Measurements from ENCODE around the gene RIN1.
"Not testable (repeated sequence)": the region's sequence is repeated elsewhere in the genome, so short reads cannot be mapped to it uniquely, and the experiment has no call there.

RIN1 gene

DNA sequence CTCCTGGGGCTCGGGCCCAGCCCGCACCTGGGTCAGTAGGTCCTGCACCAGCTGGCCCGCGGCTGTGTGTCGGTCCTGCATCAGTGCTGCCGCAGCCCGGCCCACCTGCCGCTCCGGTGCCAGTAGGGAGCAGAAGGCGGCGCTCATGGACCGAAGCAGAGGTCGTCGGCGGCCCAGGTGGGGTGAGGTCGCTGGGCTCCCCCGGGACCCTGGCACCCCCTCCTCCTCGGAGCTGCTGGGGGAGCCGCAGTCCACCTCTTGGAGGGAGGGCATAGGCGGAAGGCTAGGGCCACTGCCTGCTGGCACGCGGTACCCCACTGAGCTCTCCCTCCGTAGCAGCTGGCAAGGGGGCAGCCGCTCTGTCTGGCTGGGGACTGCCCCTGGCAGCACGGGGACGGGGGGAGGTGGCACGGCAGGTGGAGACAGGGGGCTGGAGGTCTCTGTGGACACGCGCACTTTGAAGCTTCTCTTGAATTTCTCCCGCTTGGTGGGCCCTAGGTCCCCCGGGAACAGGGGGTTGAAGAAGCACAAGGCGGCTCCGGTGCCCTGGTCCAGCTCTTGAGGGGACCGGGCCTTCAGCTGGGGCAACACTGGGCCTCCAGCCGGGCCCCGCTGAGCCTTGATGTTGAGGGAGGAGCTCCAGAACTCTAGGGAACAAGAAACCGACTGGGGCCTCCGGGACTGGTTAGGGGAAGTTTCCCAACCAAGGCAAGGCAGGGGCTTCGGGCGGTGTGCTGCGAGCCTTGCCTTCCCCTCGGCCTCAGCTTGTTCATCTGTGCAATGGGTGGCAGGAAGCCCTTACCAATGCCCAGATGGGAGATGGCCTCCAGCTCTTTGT, 1.4 kb downstream of the RIN1 start:
- peak; percentile 56 to 76 (median 68) for DNase-seq

DNA sequence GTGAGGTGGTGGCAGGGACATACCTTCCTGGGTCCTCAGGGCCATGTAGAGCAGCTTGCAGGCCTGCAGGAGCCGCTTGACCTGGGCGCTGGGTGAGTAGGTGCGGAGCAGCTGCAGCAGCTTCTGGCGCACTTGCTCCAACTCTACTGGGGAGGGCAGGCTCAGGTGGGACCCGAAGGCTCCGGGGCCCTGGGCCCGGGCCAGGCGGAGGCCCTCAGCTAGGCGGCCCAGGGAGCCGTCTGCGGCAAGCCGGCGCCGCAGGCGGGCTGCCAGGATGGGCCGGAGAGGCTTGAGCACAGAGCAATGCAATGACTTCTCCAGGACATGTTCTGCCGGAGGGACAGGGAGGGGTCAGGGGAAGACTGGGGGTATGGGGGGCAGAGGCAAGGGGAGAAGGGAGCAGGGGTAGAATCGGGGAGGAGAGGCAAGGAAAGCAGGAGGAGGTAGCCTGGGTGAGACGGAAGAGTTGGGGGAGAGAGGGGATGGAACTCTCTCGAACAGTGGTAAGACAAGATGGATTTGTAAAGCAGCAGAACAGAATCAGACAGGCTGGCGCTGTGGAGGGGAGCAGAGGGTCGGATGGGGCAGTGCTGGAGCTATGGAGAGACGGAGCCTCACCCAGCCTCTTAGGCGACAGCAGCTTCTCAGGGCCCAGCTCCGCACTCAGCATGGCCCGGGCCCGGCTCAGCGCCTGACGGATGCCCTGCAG, 2.2 kb downstream of the RIN1 start:
- DNase-seq = peak in 1 of 4 experiments; percentile 1

DNA sequence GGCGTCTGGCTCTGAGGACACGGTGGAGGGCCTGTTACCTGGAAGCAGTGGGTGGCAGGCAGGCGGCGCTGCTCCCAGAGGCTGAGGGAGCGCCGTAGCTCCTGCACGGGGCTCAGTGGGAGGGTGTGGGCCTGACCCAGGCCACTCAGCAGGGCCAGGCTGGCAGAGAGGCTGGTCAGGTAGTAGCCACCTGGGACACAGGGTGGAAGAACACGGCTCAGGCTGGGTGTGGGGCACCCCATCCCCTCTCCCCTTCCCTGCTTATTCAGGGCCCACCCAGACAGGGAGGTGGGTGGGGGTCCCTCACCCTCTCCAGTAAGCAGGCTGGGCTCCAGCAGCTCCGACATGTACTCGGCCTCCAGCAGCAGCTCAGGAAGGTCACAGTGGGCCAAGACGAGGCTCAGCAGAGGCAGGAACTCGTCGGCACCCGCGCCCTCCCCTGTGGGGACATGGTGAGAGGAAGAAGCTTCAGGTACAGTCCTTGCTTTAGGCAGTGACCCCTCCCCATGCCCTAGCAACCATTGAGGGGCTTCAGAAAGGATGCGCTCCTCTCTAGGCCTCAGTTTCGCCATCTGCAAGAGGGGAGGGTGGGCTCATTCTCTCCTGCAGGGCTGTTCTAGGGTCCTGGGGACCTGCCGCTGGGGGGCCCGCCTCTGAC, 2.9 kb downstream of the RIN1 start:
- no peak for DNase-seq

DNA sequence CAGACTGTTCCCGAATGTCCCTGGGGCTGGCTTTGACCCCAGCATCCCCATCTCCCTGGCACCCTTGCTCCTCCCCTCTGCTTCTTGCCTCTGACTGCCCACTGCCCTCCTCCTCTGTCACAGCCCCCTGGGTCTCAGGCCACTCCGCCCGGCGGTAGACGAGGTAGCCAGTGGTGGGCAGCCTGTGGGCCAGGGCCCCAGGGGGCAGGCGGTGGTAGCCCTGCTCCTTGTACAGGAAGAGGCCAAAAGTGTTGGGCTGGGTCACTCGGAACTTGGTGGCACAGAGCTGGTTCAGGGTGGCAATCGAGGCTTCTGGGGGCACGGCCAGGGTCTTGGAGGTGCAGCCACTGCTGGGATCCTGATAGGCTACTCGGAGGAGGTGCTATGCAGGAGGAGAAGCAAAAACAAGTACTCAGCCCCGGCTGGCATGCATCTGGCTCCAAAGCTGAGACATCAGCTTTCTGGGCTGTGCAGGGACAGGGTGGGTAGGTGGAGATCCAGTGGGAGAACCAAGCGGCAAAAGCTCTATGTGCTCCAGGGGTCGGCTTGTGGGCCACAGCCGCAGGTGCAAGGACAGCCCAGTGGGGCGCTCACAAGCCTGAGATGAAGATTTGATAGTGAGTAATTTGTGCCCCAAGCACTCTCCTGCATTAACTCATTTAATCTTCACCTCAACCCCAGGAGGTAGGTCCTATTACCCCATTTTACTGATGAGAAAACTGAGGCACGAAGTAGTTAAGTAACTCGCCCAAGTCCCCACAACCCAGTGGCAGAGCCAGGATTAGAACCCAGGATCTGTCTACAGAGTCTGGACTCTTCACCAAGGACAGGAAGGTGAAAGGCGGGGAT, 3.6 kb downstream of the RIN1 start:
- DNase-seq = no peak

DNA sequence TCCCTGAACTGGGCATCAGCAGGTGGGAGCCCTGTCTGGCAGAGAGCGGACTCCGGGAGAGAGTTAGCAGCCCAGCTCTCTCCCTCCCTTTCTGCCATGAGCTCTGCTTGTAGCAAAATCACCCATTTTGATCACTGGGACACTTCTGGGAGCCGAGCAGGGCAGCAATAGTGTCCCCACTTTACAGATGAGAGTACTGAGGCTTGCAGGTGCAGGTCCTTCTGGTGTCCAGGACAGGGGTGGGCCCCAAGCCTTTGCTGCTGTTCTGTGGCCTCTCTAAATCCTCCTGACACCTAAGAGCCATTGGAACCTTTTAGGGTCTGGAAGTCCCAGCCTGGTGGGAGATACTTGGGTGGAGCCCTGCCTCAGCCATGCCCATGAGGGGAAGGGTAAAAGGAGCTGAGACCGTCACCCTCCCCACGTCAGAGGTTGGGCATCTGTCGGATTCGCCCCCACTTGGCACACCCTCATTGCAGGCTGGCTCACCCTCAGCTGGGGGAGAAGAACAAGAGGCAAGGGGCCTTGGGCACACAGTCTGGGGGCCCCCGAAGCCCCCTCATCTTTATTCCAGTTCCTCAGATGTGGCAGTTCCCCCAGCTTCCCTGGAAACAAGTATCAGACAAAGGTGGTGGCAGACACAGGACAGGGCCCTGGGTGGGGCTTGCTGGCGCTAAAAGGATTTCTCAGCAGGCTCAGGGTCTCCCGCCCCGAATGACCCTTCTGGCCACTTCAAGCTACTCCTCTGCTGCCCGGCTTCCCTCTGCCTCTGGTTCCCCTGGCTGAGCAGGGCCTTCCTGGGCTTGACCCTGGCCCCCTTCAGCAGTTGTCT, 4.5 kb downstream of the RIN1 start:
- DNase-seq = no peak

DNA sequence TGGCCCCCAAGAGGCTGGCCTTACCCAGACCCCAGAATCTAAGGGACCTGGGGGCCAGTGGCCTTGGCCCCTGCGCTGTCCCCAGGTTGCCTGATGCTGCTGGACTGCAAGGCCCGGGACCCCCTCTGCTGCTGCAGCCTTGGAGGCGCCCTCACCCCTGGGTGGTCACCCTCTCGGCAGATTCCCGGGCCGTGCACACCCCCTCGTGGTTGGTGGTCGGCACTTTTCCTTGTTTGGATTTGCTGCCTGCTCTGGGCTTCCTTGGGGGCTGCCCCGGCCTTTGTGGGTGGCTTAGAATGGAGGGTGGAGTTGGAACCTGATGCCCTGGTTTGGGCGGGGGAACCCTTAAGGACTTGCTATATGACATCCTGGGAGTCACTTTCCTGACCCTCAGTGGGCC, 5.3 kb downstream of the RIN1 start:
- no peak for DNase-seq

DNA sequence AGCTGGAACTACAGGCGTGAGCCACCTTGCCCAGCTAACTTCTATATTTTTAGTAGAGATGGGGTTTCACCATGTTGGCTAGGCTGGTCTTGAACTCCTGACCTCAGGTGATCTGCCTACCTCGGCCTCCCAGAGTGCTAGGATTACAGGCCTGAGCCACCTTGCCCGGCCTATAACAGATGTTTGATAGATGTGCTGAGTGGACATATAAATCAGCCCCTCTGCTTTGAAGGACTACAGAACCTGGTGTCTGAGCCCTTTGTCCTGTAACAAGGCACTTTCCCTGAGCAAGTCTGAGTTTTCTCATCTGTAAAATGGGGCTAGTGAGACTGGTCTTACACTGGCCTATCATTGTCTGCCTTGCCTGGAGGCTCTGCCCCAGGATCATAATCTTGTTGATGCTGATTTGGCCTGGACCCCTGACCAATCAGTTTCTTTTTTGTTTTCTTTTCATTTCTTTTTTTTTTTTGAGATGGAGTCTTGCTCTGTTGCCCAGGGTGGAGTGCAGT, 7.0 kb downstream of the RIN1 start:
- no peak for DNase-seq

DNA sequence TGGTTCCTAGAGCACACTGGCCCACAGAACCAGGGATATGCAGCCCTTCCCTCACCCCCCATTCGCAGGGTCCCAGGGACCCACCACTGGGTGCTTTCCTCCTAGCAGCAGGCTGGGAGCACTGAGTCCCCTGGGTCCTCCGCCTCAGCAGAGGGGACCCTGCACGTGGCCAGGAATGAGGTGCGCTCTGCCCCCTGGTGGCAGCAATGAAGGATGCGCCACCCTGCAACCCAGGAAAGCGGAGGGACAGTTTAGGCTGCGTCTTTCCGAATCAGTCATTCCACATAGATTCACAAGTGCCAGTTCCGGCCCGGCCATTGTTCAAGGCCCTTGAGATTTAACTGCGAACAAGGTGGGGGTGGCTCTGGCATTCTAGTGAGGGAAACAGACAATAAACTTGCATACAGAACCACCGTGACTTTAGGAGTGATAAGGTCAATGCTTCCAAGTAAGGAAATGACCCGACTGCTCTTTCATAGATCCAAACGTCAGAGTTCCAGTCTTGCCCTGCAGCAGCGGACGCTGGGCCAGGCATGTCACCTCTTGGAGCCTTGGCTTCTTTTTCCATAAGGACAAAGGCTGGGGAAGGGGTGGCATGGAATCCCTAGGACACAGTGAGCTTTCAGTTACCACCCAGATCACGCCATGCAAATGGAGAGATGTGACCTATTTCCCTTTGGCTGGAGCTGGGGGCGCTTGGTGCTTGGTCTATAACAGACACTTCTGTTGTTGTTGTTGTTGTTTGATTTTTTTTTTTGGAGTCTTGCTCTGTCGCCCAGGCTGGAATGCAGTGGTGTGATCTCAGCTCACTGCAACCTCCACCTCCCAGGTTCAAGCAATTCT, 7.7 kb downstream of the RIN1 start:
- DNase-seq = peak; percentile 85 to 89 (median 86)

DNA sequence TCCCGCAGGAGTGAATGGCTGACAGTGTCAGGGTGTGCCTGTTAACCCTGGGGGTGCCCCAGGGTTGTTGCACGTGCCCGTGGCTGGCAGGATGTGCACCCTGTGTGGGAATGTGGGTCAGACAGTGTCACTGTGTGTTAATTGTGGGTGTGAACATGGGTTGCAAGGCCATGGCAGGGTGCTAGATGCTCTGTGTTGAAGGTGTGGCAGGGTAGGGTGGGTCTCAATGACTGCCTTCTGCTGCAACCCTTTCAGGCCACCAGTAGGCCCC, 8.3 kb downstream of the RIN1 start:
- DNase-seq = no peak

DNA sequence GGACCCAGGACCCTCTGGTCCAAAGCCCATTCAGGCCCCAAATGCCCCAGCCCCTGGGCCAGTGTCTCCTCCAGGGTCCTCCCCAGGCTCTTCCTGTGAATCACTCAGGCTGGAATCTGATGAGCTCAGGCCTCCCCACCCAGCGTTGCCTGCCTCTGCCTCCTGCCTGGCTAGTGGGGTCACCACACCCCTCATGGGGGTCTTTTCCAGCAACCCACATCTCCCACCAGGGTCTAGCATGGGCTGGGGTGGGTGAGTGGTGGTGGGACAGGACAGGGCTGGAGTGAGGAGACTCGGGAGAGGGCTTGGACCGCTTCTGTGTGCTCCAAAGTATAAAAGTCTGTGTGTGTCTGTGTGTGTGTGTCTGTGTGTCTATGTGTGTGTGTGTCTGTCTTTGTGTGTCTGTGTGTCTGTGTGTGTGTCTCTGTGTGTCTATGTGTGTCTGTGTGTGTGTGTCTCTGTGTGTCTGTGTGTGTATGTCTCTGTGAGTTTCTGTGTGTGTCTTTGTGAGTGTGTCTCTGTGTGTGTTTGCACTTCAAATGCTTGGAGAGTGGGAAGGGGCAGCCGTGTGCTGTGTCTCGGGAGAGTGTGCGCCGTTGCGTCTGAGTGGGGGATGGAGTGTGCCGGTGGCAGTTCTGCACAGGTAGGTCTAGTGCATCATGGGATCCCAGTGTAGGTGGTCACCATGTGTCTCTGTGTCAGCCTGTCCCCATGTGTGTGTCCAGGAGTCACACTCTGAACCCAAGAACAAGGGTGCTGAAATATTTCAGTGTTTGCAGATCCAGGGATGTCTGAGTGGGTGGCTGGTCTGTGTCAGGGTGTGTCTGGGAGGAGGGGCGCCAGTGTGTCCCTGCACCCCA, 8.8 kb downstream of the RIN1 start:
- DNase-seq = no peak

DNA sequence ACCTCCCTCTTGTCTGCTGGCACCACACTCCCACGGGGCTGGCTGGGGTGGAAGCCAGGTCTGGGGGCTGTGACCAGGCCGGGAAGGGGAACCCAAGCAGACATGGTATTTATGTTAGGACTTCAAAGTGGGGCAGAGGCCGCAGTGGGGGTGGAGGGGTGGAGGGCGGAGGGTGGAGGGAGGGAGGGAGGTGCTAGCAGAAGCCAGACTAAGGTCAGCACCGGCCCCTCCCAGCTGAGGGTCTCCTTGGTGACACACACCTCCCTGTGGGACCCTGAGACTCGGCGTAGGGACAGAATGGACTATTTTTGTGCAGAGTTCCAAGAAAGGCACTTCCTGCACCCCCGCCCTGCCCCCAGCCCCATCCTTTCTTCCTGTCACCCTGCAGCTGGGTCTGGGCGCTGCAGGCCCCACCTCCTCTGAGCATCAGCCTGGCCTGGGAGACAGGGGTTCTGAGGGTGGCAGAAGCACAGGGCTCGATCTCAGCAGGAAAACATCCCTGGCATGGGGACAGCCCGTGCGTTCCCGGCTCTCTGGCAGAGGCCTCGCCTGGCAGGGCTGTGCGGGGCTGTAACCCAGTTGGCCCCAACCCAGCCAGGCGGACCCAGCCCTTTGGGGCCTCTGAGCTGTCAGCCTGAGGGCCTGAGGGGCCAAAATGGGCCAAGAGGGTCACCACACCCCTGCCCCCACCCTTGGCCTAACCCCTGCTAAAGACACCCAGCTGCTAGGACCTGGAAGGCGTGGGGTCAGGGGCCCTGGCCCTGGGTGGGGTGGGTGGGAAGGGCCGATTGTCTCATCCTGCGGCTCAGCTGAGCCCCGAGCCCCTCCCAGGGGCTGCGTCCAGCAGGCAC, 9.7 kb downstream of the RIN1 start:
- no peak for DNase-seq

DNA sequence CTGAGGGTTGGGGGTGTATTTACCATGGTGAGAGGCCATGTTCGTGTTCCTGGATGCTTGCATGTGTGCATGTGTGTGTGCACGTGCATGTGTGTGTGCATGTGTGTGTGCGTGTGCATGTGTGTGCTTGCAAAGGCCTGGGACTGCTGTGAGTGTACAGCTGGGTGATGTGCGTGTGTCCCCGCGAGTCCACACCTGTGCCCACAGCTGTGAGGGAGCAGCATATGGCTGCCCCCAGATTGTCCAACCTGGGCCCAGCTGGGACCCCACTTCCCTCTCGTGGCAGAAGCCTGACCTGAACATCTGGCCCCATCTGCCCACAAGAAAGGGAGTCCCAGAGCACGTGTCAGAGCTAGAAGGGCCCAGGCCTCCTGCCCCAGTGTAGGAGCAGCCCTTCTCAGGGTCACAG, 11.0 kb downstream of the RIN1 start:
- DNase-seq = no peak

DNA sequence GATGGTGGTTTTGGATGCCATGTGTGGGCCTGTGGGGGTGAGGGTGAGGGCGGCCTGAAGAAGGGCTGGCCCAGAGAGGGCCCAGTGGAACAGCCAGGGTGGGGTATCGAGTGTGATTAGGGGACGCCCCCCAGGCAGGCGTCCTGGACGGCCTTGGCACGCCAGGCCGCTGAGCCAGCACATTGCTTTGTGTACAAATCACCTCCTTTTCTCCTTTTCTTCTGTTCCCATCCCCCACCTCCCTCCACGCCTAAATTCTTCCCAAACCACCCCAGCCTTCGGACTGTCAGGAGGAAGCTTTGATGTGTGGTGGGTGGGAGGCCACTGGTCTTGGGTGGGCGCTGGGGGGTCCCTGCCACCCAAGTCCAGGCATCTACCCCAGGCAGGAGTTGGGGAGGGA, 11.6 kb downstream of the RIN1 start:
- no peak for DNase-seq

DNA sequence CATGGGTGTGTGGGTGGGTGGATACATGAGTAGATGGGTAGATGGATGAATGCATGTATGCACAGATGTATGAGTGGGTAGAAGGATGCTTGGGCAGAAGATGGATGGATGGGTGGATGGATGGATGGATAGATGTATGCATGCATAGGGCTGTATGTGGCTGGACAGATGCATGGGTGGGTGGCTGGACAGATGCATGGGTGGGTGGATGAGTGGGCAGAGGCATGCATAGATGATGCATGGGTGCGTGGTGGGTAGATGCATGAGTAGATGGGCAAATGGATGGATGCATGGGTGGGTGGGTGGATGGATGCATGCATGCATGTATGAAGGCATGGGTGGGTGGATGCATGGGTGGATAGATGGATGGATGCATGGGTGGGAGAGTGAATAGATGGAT, 12.6 kb downstream of the RIN1 start:
- DNase-seq = no peak

DNA sequence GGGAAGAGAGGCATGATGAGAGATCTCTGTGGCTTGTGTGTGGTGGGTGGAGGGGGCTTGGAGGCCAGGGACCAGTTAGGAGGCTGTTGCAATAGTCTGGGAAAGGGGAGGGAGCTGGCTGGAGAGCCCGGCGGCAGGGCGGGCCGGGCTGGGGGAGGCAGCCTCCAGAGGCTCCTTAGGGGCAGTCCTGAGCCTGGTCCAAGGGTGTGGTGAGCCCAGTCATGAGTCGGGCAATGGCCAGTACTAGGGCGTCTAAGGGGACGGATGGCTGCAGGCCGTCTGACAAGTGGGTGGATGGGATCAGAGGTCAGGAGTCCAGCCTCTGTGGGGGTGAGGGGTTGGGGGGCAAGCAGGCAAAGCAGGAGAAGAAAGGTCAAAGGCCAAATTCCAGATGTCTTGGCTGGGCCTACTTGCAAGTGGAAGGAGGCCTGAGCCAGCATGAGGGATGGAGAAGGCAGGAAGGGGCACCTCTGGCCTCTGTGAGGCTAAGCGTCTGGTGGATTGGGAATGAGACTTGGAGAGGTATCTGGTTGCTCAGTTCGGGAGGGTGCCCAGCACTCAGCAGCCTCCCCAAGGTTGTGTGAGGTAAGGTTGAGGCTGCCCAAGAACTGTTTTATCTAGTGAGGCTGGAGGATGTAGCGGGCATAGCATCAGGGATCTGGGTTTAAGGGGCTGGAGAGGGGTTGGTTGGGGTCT, 13.4 kb downstream of the RIN1 start:
- no peak for DNase-seq

DNA sequence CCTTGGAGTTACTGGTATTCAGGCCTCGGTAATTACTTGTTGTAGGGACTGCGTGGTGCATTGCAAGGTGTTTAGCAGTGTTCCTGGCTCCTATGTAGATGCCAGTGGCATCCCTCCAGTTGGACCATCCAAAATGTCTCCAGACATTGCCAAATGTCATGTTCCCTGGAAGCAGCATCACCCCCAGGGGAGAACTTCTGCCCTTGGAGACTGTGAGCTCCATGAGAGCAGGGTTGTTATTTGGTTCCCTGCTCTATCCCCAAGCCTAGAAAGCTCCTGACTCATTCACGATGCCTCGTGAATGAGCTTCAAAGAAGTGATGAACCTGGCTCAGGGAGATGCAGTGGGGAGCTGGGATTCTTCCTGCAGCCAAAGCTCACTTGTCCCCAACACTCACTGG, 14.6 kb downstream of the RIN1 start:
- DNase-seq = no peak

DNA sequence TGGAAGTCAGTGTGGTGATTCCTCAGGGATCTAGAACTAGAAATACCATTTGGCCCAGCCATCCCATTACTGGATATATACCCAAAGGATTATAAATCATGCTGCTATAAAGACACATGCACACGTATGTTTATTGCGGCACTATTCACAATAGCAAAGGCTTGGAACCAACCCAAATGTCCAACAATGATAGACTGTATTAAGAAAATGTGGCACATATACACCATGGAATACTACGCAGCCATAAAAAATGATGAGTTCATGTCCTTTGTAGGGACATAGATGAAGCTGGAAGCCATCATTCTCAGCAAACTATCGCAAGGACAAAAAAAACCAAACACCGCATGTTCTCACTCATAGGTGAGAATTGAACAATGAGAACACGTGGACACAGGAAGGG, 15.5 kb downstream of the RIN1 start:
- DNase-seq = not testable (repeated sequence)

DNA sequence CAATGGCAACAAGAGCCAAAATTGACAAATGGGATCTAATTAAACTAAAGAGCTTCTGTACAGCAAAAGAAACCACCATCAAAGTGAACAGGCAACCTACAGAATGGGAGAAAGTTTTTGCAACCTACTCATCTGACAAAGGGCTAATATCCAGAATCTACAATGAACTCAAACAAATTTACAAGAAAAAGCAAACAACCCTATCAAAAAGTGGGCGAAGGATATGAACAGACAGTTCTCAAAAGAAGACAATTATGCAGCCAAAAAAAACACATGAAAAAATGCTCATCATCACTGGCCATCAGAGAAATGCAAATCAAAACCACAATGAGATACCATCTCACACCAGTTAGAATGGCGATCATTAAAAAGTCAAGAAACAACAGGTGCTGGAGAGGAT, 15.9 kb downstream of the RIN1 start:
- not testable (repeated sequence) for DNase-seq

Data from suppressor macrophage (primary cell).